Esophagus (tissue), 2 donors: ENCODE results near the gene TMTC2. TPM values are rescaled to one million over a fixed set of nuclear protein-coding genes. Genes with fewer than 3 reads are reported as not detected.

Experiments
- H3K27ac ChIP-seq, 2 donors: one replicate each; pipeline ENCODE4 v1.5.1; 2013; ENCODE audit warnings: low read depth in 2 of 2, mild to moderate bottlenecking in 2 of 2, inconsistent platforms in 1 of 2, low read length in 1 of 2, moderate library complexity in 1 of 2
- H3K27me3 ChIP-seq, 2 donors: one replicate each; pipeline ENCODE4 v1.6.1; 2013; ENCODE audit warnings: low read length in 2 of 2, control low read depth in 1 of 2, mild to moderate bottlenecking in 1 of 2; ENCODE audit not compliant: insufficient read depth in 2 of 2, control insufficient read depth in 1 of 2
- H3K36me3 ChIP-seq, 2 donors: one replicate each; pipeline ENCODE4 v1.6.1; 2013; ENCODE audit warnings: low read length in 1 of 2; ENCODE audit not compliant: control insufficient read depth in 2 of 2, insufficient read depth in 2 of 2
- H3K4me1 ChIP-seq, 2 donors: one replicate each; pipeline ENCODE4 v1.6.1; 2013; ENCODE audit warnings: low read length in 1 of 2; ENCODE audit not compliant: control insufficient read depth in 2 of 2, insufficient read depth in 2 of 2
- H3K4me3 ChIP-seq, 2 donors: one replicate each; pipeline ENCODE4 v1.5.1; 2013; ENCODE audit warnings: low read length in 2 of 2, mild to moderate bottlenecking in 2 of 2, low read depth in 1 of 2, moderate library complexity in 1 of 2
- H3K9me3 ChIP-seq, 2 donors: one replicate each; pipeline ENCODE4 v1.6.1; 2013; ENCODE audit warnings: mild to moderate bottlenecking in 2 of 2, low read depth in 1 of 2, low read length in 1 of 2, moderate library complexity in 1 of 2; ENCODE audit not compliant: control insufficient read depth in 2 of 2, insufficient read depth in 1 of 2
- WGBS, 2 donors: extraction: QIAGEN DNeasy Blood & Tissue Kit; methylation state at CpG; one replicate each; pipeline ENCODE4 v1.1.7; 2013; 5-methylcytosine and 5-hydroxymethylcytosine counted together
- polyA plus RNA-seq, 2 donors: library from polyadenylated mRNA; stranded (reverse); fragments of 200-250 nt; gene quantifications; one replicate each; pipeline ENCODE4 v1.2.3, GENCODE V29; 2013
- donor health status: healthy with polysubstance abuse.
- donor health status: Bipolar disorder and iron deficiency.

The TMTC2 gene
- polyA plus RNA-seq, 2 donors, result 7.4 to 10.5 TPM

GRCh38 chr12:82745063-82745674 lies 58.5 kb downstream of the TMTC2 start:
- Histone ChIP-seq H3K27me3 (no peaks in the 10 kb centered on the region), H3K4me1 (peaks cover 0 to 2% of the 10 kb centered on the region in 2 donors), H3K9me3 (no peaks in the 10 kb centered on the region), H3K4me3 (no peak overlapping the region), H3K36me3 (no peaks in the 10 kb centered on the region), H3K27ac (no peak overlapping the region)
- 62% methylated on average over 4 of the region's 4 CpGs for WGBS, 2 donors

DNA sequence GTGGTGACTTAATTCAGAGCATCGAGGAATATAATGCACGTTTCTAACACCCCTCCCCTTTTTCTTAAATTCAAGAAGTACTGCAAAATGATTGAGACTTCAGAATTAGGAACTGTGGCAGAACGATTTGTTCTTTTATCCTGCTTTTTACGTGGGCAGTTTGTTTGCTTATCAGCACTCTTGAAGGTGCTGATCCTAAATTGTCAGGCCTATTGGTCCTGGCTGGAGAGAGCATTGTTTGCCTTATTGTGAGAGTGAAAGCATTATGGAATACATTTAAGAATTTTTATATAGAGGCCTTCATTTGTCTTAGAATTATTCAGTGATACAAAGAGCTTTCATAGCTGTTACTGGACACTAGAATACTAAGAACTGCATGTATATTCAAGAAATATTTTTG lies 59.1 kb downstream of the TMTC2 start:
- H3K27me3 ChIP-seq, result no peaks in the 10 kb centered on the region
- no peaks in the 10 kb centered on the region for H3K9me3 ChIP-seq
- 65 to 69% methylated on average over 4 of the region's 4 CpGs for WGBS, 2 donors
- H3K4me3 ChIP-seq, result no peak overlapping the region
- peaks cover 0 to 2% of the 10 kb centered on the region in 2 donors for H3K4me1 ChIP-seq
- H3K27ac ChIP-seq, result no peak overlapping the region
- H3K36me3 ChIP-seq, result no peaks in the 10 kb centered on the region

DNA sequence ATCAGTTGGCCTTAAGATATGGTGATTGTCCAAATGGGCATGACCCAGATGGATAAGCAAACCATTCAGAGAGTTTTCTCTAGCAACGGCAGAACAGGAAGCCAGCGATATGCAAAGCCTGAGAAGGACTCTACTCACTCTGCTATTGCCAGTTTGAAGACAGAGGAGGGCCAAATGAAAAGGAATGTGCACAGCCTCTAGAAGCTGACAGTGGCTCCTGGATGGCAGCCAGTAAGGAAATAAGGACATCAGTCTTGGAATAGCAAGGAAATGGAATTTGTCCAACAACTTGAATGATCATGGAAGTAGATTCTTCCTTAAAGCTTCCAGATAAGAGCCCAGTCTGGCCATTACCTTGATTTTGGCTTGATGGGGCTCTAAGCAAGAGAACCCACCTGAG lies 60.0 kb downstream of the TMTC2 start:
- Histone ChIP-seq H3K9me3 (no peaks in the 10 kb centered on the region), H3K4me3 (no peak overlapping the region), H3K4me1 (peaks cover 0 to 2% of the 10 kb centered on the region in 2 donors), H3K27ac (no peak overlapping the region), H3K27me3 (no peaks in the 10 kb centered on the region), H3K36me3 (no peaks in the 10 kb centered on the region)
- WGBS, 2 donors, result 70 to 78% methylated on average over 2 of the region's 2 CpGs

DNA sequence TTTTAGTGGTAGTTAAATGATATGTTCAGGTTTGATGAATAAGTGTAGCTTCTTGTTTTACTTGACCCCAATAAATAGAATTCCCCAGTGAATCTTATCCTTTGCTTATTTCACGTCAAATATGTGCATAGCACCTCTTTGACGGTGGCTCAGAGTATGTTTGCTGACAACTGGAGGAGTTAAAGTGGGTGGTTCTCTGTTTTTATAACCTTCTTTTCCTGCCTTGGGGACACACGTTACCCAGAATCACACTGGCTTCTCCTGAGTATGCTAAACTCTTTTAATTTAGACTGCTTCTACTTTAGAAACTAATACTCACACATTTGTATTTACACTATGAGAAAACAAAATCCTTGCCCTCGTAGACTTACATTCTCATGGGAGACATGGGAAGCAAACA lies 62.3 kb downstream of the TMTC2 start:
- Histone ChIP-seq H3K4me3 (no peak overlapping the region), H3K27me3 (no peaks in the 10 kb centered on the region), H3K4me1 (peaks cover 0 to 2% of the 10 kb centered on the region in 2 donors), H3K36me3 (no peaks in the 10 kb centered on the region), H3K9me3 (no peaks in the 10 kb centered on the region), H3K27ac (no peak overlapping the region)
- WGBS, 2 donors, result 79 to 84% methylated on average over 4 of the region's 4 CpGs

- Histone ChIP-seq H3K9me3 (no peaks in the 10 kb centered on the region), H3K36me3 (no peaks in the 10 kb centered on the region), H3K27ac (no peak overlapping the region), H3K4me3 (no peak overlapping the region), H3K27me3 (no peaks in the 10 kb centered on the region), H3K4me1 (no peaks in the 10 kb centered on the region)
Measured at GRCh38 chr12:82754856-82755255, 68.2 kb downstream of the TMTC2 start.

DNA sequence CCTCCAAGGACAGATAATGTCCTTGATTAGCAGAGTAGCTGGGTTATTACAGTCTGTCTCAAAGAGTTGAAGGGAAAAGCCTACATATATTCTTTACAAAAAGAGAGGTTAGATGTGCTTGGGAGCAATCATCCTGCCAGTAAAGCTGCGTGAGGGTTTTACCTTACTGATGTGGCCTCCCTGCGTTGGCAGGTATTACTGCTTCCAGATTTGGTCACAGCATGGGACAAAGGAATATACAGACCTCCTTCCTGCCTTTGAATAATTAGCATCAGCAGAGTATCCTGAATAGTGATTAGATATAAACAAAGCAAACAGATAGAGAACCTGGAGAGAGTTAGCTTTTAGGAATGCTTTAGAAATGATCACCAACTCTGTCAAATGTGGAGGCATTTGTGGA lies 69.6 kb downstream of the TMTC2 start:
- Histone ChIP-seq H3K36me3 (no peaks in the 10 kb centered on the region), H3K4me1 (no peaks in the 10 kb centered on the region), H3K27me3 (no peaks in the 10 kb centered on the region), H3K9me3 (no peaks in the 10 kb centered on the region), H3K4me3 (no peak overlapping the region), H3K27ac (no peak overlapping the region)
- 86 to 92% methylated on average over 2 of the region's 2 CpGs for WGBS, 2 donors

GRCh38 chr12:82757059-82757458 lies 70.4 kb downstream of the TMTC2 start:
- Histone ChIP-seq H3K27ac (no peak overlapping the region), H3K9me3 (no peaks in the 10 kb centered on the region), H3K27me3 (no peaks in the 10 kb centered on the region), H3K36me3 (no peaks in the 10 kb centered on the region), H3K4me1 (no peaks in the 10 kb centered on the region), H3K4me3 (no peak overlapping the region)
- 54 to 67% methylated on average over 1 of the region's 1 CpG for WGBS, 2 donors

GRCh38 chr12:82757656-82758055 lies 71.0 kb downstream of the TMTC2 start:
- no peak overlapping the region for H3K27ac ChIP-seq
- H3K9me3 ChIP-seq, result no peaks in the 10 kb centered on the region
- no peak overlapping the region for H3K4me3 ChIP-seq
- no peaks in the 10 kb centered on the region for H3K4me1 ChIP-seq
- no peaks in the 10 kb centered on the region for H3K27me3 ChIP-seq
- H3K36me3 ChIP-seq, result no peaks in the 10 kb centered on the region
- WGBS, 2 donors, result 83 to 84% methylated on average over 1 of the region's 1 CpG

GRCh38 chr12:82758749-82759330 lies 72.1 kb downstream of the TMTC2 start:
- H3K9me3 ChIP-seq, result no peaks in the 10 kb centered on the region
- no peak overlapping the region for H3K27ac ChIP-seq
- no peaks in the 10 kb centered on the region for H3K27me3 ChIP-seq
- H3K4me3 ChIP-seq, result no peak overlapping the region
- no peaks in the 10 kb centered on the region for H3K36me3 ChIP-seq
- no peaks in the 10 kb centered on the region for H3K4me1 ChIP-seq
- WGBS, 2 donors, result 70 to 76% methylated on average over 3 of the region's 3 CpGs

DNA sequence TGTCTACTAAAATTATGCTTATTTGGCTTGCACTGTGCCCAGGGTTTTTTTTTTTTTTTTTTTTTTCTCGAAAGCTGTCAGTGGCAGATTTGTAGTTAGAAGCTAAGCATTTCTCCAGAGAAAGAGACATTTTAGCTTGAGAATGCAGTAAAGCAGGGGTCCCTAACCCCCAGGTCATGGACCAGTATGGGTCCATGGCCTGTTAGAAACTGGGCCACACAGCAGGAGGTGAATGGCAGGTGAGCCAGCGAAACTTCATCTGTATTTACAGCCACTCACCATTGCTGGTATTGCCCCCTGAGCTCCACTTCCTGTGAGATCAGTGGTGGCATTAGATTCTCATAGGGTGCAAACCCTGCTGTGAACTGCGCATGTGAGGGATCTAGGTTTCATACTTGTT lies 73.7 kb downstream of the TMTC2 start:
- no peak overlapping the region for H3K4me3 ChIP-seq
- no peaks in the 10 kb centered on the region for H3K9me3 ChIP-seq
- no peaks in the 10 kb centered on the region for H3K27me3 ChIP-seq
- H3K27ac ChIP-seq, result no peak overlapping the region
- H3K36me3 ChIP-seq, result no peaks in the 10 kb centered on the region
- WGBS, 2 donors, result 93% methylated on average over 3 of the region's 3 CpGs
- H3K4me1 ChIP-seq, result no peaks in the 10 kb centered on the region
